Panc1 (cell line): Measurements from ENCODE around the gene ADAM12. TPM values are rescaled to one million over a fixed set of nuclear protein-coding genes. Genes with fewer than 3 reads are reported as not detected.

Source experiments
- ATAC-seq: fragments of 200-7000 bp; cut with Tn5 transposase; 2 replicates; pipeline ENCODE4 v1.9.1; 2020; ENCODE audit warnings: mild to moderate bottlenecking, moderate library complexity
- BruUV-seq: library from RNA; stranded (reverse); fragments of 400-500 nt; replicated peaks from 2 replicates; lab custom pipeline; 2021; lab: Mats Ljungman, UMichigan
- CTCF ChIA-PET: fragments of 300-600 bp; sonication (Branson Sonifier 250); formaldehyde crosslinking; loops from one replicate; lab custom pipeline; 2022; ENCODE audit warnings: antibody characterized with exemption; lab: Charles Lee
- POLR2A ChIA-PET: fragments of 300-600 bp; sonication (Branson Sonifier 250); formaldehyde crosslinking; loops from one replicate; lab custom pipeline; 2022; ENCODE audit warnings: antibody characterized with exemption; lab: Charles Lee
- DNase-seq: peaks from one replicate; pipeline ENCODE4 v3.0.0-alpha.2; 2010; ENCODE audit warnings: low read depth, low spot score
- H3K27ac ChIP-seq: 2 replicates; pipeline ENCODE4 v1.5.1; 2011; ENCODE audit warnings: mild to moderate bottlenecking, low read length, inconsistent platforms
- H3K27me3 ChIP-seq: fragments of 200-500 bp; sonication (Bioruptor generic); 2 replicates; pipeline ENCODE4 v1.6.0; 2014; ENCODE audit warnings: low read length, inconsistent platforms; ENCODE audit not compliant: control insufficient read depth, insufficient read depth
- H3K36me3 ChIP-seq: fragments of 200-500 bp; sonication (Bioruptor generic); 2 replicates; pipeline ENCODE4 v1.5.1; 2014; ENCODE audit warnings: inconsistent platforms, mild to moderate bottlenecking, low read length, moderate library complexity; ENCODE audit not compliant: control insufficient read depth, insufficient read depth
- H3K4me1 ChIP-seq: 2 replicates; pipeline ENCODE4 v1.5.1; 2011; ENCODE audit warnings: inconsistent platforms, mild to moderate bottlenecking, low read length, moderate library complexity; ENCODE audit not compliant: control insufficient read depth, insufficient read depth
- H3K4me3 ChIP-seq, 2 experiments: 2 replicates each; pipeline ENCODE4 v1.5.1; 2011 to 2012; ENCODE audit warnings: low read depth in 2 of 2, low read length in 2 of 2, mild to moderate bottlenecking in 2 of 2, inconsistent platforms in 1 of 2, moderate library complexity in 1 of 2
- H3K9me3 ChIP-seq: fragments of 200-500 bp; sonication (Bioruptor generic); 2 replicates; pipeline ENCODE4 v1.5.1; 2014; ENCODE audit warnings: low read depth, mild to moderate bottlenecking, inconsistent platforms, low read length, moderate library complexity; ENCODE audit not compliant: control insufficient read depth, insufficient read depth
- POLR2AphosphoS5 ChIP-seq: IDR thresholded peaks from 2 replicates; pipeline ENCODE4 v1.6.1; 2012; ENCODE audit warnings: mild to moderate bottlenecking, low read depth, low read length, moderate library complexity
- SIN3A ChIP-seq: IDR thresholded peaks from 2 replicates; pipeline ENCODE4 v1.6.1; 2012; ENCODE audit warnings: low read depth, mild to moderate bottlenecking, low read length, moderate library complexity, borderline replicate concordance; ENCODE audit not compliant: insufficient read depth
- TCF7L2 ChIP-seq: IDR thresholded peaks from 2 replicates; pipeline ENCODE4 v1.6.1; 2011; ENCODE audit warnings: mild to moderate bottlenecking, low read depth, low read length, inconsistent platforms
- in situ Hi-C: cut with HindIII; loops from 2 replicates; pipeline ENCODE4 v1.10.0; 2016; ENCODE audit warnings: low sequenced_read_pairs, low pct_unique_long_range_greater_than_20kb
- intact Hi-C: fragments of 100-400 bp; cut with micrococcal nuclease; formaldehyde crosslinking; loops from one replicate; pipeline ENCODE4 v1.10.0; 2022; ENCODE audit not compliant: unreplicated experiment
- total RNA-seq: library from RNA; stranded (reverse); gene quantifications from one replicate; pipeline ENCODE4 v1.2.1, GENCODE V29; 2021; ENCODE audit not compliant: unreplicated experiment
- TF ChIP-seq, protein P1 (sequence below), 2 experiments: IDR thresholded peaks; 2 replicates each; pipeline ENCODE4 v1.6.1; 2011 to 2012; ENCODE audit warnings: low read depth in 2 of 2, control low read depth in 1 of 2, low read length in 1 of 2, mild to moderate bottlenecking in 1 of 2, moderate library complexity in 1 of 2; ENCODE audit not compliant: insufficient read depth in 1 of 2
- TF ChIP-seq, protein P2 (sequence below): fragments of 450-650 bp; IDR thresholded peaks from 2 replicates; pipeline ENCODE4 v1.5.1; 2017; ENCODE audit warnings: mild to moderate bottlenecking

The ADAM12 gene
- total RNA-seq, 1 experiment from 2014 or later: 0.10 TPM

DNA sequence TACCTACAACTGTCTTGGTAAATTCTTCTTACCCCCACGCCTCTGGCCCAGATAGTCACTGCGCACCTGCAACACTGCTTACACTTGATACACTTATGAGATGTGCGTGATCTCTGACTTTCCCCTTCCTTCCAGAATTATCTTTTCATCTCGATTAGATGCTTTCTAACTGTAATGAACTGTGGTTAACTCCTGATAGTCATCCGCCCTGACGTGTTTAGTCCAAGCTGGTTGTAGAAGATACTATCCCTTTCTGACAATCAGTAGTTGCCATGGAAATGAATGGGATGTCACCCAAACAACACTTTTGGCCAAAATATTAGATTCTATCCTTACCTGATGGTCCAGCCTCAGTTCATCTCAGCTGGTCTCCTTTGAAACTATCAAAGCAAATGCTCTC lies 241.5 kb downstream of the ADAM12 start:
- Histone ChIP-seq H3K27ac (no peak overlapping the region), H3K4me1 (no peaks in the 10 kb centered on the region), H3K27me3 (no peaks in the 10 kb centered on the region), H3K9me3 (peaks cover 7% of the 10 kb centered on the region; the same call in 1 of the 2 replicates), H3K4me3 (no peak overlapping the region), H3K36me3 (no peaks in the 10 kb centered on the region)
- DNase-seq (no peak), ATAC-seq (no peak)
- in situ Hi-C loops (no loop called here), intact Hi-C loops (no loop called here)
- POLR2A ChIA-PET: no interaction called here
- no peak for TF ChIP-seq TCF7L2
- TF ChIP-seq POLR2AphosphoS5: no peak
- TF ChIP-seq SIN3A: no peak
- TF ChIP-seq, protein P1, sequence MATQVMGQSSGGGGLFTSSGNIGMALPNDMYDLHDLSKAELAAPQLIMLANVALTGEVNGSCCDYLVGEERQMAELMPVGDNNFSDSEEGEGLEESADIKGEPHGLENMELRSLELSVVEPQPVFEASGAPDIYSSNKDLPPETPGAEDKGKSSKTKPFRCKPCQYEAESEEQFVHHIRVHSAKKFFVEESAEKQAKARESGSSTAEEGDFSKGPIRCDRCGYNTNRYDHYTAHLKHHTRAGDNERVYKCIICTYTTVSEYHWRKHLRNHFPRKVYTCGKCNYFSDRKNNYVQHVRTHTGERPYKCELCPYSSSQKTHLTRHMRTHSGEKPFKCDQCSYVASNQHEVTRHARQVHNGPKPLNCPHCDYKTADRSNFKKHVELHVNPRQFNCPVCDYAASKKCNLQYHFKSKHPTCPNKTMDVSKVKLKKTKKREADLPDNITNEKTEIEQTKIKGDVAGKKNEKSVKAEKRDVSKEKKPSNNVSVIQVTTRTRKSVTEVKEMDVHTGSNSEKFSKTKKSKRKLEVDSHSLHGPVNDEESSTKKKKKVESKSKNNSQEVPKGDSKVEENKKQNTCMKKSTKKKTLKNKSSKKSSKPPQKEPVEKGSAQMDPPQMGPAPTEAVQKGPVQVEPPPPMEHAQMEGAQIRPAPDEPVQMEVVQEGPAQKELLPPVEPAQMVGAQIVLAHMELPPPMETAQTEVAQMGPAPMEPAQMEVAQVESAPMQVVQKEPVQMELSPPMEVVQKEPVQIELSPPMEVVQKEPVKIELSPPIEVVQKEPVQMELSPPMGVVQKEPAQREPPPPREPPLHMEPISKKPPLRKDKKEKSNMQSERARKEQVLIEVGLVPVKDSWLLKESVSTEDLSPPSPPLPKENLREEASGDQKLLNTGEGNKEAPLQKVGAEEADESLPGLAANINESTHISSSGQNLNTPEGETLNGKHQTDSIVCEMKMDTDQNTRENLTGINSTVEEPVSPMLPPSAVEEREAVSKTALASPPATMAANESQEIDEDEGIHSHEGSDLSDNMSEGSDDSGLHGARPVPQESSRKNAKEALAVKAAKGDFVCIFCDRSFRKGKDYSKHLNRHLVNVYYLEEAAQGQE (IDR thresholded peaks at IDR 0.05; ENCODE audit: insufficient read depth in 1 of 2, low read depth in 2 of 2, low read length in 1 of 2): no peak
- TF ChIP-seq, protein P2, sequence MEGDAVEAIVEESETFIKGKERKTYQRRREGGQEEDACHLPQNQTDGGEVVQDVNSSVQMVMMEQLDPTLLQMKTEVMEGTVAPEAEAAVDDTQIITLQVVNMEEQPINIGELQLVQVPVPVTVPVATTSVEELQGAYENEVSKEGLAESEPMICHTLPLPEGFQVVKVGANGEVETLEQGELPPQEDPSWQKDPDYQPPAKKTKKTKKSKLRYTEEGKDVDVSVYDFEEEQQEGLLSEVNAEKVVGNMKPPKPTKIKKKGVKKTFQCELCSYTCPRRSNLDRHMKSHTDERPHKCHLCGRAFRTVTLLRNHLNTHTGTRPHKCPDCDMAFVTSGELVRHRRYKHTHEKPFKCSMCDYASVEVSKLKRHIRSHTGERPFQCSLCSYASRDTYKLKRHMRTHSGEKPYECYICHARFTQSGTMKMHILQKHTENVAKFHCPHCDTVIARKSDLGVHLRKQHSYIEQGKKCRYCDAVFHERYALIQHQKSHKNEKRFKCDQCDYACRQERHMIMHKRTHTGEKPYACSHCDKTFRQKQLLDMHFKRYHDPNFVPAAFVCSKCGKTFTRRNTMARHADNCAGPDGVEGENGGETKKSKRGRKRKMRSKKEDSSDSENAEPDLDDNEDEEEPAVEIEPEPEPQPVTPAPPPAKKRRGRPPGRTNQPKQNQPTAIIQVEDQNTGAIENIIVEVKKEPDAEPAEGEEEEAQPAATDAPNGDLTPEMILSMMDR: no peak
- CTCF ChIA-PET: no interaction called here
- no TSS peak for BruUV-seq

DNA sequence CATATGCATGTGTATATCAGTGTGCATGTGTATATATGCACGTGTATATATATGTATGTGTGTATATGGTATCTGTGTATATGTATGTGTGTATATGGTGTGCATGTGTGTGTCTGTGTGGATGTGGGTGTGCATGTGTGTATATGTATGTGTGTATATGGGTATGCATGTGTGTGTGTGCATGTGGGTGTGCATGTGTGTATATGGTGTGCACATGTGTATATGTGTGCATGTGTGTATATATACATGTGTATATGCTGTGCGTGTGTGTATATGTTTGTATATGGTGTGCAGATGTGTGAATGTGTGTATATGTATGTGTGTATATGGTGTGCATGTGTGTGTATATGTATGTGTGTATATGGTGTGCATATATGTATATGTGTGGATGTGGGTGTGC lies 245.2 kb downstream of the ADAM12 start:
- TF ChIP-seq POLR2AphosphoS5: no peak
- no peak for TF ChIP-seq TCF7L2
- TF ChIP-seq, protein P1 (IDR thresholded peaks at IDR 0.05; ENCODE audit: insufficient read depth in 1 of 2, low read depth in 2 of 2, low read length in 1 of 2): no peak
- TF ChIP-seq SIN3A: no peak
- TF ChIP-seq, protein P2: no peak
- Histone ChIP-seq H3K9me3 (no peaks in the 10 kb centered on the region), H3K36me3 (no peaks in the 10 kb centered on the region), H3K4me1 (no peaks in the 10 kb centered on the region), H3K4me3 (no peak overlapping the region), H3K27me3 (no peaks in the 10 kb centered on the region), H3K27ac (no peak overlapping the region)
- intact Hi-C loops (no loop called here), in situ Hi-C loops (no loop called here)
- no TSS peak for BruUV-seq
- no peak for DNase-seq
- no peak for ATAC-seq
- ChIA-PET POLR2A (no interaction called here), CTCF (no interaction called here)
